HG02623 (cell line): ENCODE measurements around the gene WASHC3.
"Not testable (repeated sequence)": the region's sequence is repeated elsewhere in the genome, so short reads cannot be mapped to it uniquely, and the experiment has no call there.

Experiments used
- ATAC-seq: cut with Tn5 transposase; IDR thresholded peaks from one replicate; pipeline ENCODE4 v1.9.1; 2021; ENCODE audit warnings: moderate library complexity; ENCODE audit not compliant: unreplicated experiment

The WASHC3 gene

DNA sequence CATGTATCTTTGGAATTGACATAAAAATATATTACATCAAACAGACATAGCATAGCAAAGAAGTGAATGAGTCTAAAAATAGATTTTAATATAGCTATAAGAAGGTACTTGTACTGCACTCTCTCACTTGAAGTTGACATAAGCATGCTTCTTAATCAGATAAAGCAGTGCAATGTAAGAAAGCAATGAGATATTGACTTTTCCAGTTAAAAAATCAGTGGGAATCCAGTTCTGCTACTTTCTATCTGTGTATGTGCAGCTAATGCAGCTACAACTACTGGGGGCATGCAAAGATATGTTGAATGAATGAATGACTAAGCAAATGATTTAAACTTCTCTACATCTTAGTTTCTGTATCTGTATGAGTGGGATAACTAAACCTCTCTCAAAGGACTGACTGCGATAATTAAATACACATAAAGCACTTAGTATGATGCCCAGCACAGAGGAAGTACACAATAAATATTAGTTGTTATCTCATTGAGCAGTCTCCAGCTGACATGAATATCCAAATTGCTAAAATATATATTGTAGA, 10.3 kb downstream of the WASHC3 start:
- ATAC-seq, result no peak

DNA sequence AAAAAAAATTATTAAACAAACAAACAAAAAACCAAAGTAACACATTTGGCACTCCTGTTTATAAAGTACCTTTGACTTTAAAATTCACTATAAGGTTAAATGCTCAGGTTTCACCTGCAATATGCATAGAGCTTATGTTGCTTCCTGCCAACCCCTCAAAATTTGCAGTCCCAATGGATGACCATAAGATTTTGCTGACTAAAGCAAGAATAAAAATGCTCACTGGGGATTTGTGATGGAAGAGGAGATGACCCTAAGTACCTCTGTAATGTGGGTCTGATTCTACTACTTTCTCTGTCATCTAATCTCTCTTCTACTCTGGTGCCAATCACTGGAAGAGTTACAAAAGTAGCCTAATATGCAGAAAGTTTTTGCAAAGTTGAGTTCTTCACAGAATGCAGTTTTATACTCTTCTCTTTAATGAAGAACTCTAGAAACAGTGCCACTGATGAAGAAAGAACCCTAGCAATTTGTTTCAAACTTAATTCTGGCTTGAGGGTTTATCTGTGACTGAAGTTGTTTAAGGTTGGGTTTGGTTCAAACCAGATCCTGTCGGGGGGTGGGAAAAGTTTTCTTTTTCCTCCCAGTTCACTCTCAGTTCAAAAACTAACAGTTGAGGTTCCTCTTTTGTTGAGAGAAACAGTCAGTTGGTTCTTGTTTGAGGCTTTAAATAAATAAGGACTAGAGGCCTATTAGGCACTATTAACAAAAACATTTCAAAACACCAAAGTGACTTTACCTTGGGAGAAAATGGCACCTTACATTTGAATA, 10.9 kb downstream of the WASHC3 start:
- no peak for ATAC-seq

DNA sequence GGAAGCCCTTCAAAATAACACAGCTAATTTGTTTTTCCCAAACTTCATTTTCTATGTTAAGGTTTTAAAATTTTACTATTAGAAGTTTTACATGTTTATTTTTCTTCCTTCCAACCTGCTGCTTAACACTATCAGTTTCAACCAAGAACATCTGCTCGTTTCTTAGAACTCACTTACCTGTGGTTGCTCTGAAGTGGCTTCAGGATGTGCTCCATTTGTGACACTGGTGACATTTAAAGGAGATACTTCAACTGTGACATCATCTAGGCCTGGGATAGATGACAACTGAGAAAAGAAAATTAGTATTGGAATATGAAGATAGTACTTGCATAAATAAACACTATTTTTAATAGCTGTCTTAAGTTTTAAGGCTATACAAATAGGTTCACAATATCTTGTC, 17.9 kb downstream of the WASHC3 start:
- ATAC-seq, result peak; percentile 88

DNA sequence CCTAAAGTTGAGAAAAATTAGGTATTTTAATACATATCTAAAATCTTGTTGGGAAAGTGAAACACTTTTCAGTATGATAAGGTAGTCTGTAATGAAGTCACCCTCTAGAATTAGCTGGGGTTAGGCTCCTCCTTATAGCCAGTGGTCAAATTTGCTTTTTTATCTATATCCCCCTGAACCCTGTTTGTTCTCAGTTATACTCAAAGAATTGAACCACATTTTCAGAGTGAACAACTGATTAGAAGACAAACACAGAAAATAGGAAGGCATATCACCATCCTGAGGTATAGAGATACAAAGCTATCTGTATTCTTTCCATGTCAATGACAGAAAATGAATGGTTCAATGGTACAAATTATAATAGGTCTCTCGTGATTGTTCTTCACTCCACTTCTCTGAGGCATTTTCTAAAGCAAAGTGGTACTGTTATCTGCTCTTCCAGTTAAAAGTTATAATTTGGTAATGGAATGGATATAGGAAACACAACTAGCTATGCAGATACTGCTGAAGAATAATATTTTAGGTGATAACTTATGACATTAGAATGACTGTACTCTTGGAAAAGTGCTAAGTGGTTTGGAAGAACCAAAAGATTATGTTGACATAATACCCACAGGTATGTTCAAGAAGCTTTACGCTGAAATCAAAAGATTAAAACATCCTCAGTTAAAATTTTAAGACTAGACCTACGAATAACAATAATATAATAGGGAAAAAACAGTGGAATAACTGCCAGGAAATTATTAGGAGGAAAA, 27.6 kb downstream of the WASHC3 start:
- no peak for ATAC-seq

DNA sequence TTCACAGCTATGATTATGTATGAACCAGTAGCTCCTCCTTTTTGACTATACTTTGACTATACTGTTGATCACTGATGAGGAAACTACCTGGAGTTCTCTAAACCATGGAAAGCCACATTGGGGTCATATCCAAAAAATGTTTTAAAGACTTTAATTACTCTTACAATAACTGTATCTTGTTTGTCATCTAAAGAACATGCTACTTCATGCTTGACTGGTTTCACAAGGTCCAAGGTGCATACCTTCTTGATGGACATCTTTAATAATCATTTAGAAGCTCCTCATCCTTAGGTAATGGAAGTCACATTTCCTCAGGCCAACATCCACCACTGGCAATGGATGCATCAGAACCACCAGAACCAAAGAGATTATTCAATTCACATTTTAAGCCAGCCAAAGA, 29.9 kb downstream of the WASHC3 start:
- no peak for ATAC-seq

DNA sequence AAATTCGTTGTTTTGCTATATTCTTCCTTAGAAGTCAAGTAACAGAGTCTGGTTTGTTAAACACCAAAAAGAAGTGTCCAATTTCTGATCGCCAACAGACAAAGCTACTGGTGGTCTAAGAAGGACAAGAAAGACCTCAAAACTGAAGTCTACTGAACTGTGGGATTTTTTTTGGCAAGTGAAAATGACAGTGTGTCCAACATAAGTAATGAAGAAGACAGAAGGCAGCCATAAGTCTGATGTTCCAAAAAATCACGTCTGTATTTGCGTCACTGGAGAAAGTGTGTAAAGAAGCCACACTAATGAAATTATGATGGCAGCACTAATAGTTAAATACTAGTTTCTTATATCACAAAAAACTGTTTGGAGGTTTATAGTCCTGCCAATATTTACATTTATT, 32.6 kb downstream of the WASHC3 start:
- no peak for ATAC-seq

DNA sequence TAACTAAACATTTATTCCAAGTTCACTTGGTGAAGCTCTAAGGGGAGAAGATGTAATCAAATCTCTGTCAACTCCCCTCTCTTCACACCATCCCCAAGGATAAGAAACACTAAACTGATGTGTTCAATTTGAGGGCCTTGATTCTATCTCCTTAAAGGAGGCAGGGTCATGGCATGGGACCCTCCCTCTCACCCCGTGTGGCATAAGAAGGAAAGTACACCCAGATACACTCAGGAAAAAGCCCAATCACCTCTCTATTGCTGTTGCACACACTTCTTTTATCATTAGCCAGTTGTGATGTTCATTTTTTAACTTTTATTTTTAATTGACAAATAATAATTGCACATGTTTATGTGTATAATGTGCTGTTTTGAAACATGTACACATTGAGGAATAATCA, 35.1 kb downstream of the WASHC3 start:
- no peak for ATAC-seq

DNA sequence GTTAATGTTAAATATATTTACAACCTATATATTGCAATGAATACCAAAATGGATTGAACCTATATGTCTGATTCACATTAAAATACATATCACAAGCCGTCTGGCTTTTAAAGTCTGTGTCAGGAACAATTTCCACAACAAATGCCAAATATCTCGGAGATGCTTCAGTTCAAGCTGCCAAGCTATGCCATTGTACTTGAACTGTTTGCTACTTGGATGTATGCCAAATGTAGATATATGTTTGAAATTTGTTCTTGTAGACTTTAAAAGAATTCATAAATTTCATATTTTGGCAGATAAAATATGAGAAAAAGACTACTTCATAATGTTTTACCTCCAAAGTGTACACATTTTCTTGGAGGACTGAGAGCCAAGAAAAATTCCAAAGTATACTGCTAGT, 37.0 kb downstream of the WASHC3 start:
- no peak for ATAC-seq

DNA sequence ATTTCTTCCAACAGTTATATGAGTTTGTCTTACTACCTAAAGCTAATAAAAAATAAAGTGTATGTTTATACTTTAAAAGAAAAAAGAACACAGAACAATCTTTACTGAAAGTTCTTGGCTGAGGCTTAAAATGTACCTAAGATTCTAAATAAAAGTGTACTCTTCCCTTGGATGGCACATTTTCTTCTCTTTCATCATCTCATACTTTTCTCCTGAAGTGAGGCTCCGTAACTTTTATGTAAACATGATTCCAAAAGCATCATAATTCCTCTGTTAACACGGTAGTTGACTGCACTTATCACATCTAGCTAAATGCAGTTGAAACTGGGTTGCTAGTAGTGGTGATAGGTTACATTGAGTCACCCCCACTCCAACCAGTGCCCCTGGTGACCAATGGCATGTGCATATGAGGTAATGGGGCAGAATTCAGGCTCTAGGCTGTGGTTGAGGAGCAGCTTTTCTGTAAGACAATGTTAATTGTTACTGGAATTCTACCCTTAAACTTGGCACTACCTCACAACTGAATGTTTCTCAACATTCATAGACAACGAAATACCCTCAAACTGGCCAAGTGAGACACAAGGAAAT, 38.4 kb downstream of the WASHC3 start:
- ATAC-seq, result no peak

DNA sequence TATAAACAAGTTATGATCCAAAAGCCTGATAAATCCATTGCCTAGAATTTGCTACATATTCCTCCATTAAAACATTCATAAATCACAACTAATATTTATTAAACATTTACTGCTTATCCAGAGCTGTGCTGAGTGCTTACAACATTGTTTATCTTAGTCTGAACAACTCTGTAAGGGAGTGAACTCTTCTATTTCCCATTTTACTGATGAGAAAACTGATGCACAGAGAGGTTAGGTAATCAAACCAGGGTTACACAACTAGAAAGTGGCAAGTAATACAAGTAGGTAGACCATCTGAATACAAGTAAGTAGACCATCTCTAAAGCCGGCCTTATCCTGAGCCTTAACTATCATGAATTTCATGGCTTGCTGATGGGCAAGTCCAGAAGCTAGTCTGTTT, 39.5 kb downstream of the WASHC3 start:
- no peak for ATAC-seq

DNA sequence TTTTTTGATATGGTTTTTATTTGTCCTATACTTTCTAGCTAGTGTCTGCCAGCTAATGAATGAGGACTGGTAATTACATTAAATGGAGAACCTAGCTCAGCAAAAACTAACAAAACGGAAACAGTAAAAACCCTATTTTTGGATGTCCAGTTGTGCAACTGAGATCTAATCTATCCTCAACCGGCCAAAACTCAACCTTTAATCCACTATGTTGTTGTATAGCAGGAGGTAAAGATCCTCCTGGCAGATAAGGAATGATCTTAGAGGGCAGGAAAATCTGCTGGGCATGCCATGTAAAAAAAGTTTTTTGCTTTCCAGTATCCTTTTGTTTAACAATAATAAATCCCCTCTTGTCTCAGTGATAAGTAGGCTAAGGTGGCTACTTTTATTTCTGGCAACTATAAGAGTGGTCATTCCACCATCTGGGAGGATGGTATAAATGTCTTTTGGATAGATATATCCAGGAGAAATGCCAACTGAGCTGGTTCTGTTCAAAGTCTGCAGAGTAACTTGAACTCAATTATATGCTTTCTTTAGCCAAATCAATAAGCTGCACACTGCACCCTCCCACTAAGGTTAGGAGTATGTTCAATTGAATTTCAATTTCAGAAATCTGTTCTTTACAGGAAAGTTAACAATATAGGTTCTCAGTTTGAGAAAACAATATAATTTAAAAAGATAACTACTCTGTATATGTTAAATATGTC, 40.1 kb downstream of the WASHC3 start:
- ATAC-seq, result no peak

DNA sequence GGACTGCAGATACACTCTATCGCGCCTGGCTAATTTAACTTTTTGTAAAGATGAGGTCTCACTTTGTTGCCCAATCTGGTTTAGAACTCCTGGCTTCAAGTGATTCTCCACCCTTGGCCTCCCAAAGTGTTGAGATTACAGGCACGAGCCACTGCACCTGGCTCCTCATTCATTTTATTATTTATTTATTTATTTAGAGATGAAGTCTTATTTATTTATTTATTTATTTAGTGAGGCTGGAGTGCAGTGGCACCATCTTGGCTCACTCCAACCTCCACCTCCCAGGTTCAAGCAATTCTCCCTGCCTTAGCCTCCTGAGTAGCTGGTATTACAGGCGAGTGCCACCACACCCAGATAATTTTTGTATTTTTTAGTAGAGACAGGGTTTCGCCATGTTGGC, 43.2 kb downstream of the WASHC3 start:
- ATAC-seq, result not testable (repeated sequence)

DNA sequence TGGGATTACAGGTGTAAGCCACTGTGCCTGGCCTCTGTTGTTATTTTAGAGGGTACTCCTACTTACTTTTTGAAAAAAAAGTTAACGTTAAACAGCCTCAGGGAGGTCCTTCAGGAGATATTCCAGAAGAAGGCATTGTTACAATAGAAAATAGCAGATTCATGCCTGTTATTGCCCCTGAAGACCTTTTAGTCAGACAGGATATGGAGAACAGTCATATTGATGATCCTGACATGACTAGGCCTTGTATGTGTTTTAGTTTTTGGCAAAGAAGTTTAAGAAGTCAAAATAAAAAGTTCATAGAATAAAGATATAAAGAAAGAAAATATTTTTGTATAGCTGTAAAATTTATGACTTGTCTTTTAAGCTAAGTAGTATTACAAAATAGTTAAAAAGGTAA, 45.3 kb downstream of the WASHC3 start:
- ATAC-seq, result no peak

DNA sequence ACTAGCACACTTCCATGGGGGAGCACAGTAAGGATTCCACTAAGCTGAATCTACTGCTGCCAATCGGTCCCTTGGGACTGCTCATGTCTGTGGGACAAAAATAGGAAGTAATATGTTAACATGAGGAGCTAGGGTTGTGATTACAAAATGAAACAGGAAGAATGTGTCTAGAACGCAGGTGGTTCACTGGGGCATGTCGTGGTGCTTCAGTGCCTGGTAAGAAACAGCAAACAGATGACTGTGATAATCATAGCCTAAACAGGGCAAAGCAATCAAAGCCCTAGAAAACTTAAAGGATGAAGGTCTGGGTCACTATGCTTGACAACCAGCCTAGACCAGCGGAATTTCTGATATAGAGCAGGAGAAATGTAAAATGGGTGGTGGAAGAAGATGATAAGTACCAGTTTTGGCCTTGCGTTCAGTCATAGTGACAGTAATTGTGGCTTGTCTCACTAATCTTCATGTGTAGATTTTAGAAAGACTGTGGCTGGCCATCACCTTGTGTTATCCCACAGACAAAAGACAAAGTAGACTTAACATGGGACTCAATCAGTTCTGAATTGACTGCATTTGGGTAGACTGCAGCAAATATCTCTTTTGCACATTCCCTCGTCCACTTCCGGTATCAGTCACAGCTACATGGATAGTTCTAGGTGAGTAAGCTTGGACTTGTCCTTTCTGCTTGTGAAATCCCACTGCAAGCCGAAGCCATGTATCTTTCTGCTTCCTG, 51.4 kb downstream of the WASHC3 start:
- peak; percentile 89 for ATAC-seq

DNA sequence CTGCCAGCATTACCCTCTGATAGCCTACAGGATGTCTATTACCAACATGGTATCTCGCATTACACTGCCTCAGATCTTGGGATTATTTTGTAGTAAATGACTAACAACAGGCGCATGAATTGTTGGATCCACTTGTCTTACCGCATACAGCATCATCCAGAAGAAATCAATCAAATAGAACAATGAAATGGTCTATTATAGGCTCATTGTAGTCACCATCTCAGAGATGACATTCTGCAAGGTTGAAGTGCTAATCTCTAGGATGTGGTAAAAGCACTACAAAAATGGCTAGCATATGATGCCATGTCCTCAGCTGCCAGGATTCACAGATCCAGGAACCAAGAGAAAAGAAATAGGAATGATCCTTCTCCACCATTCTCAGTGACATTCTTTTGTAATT, 52.0 kb downstream of the WASHC3 start:
- no peak for ATAC-seq

DNA sequence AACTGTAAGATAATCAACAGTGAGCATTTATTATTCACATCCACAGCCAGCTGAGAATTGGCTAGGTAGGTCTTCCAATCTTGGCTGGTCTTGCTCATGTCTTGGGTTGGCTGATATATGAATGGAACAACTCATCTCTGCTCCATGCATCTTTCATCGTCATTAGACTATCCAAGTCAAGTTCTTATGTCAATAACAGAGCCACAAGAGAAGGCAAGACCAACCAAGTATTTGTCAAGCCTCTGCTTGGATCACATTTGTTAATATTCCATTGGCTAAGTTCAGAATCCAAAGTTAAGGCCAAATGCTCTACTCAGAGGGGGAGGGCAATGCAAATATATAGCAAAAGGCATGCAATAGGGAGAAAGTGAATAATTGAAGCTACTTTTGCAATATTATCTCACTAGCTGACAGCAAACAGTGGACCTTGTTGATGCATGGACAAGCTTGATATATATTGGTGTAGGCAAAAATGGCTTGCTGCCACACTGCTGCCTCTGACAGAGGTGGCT, 53.1 kb downstream of the WASHC3 start:
- ATAC-seq, result no peak

DNA sequence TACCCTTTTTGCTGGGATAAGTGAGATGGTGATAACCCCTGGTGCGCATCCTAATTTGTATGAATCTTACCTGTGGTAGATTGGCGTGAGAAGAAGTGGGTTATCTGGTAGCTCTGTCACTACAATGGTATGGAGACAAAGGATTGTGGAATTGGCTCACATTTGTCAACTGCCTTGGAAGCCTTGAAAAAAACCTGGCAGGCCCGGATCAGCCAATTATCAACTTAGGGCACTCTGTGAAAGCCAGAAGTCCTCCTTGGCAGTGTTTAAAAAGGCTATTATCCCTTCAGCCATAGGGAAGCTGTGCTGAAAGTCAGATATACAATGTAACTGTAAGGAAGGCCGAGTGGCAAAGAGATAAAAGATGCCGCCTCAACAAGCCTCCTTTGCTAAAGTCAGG, 56.5 kb downstream of the WASHC3 start:
- ATAC-seq, result no peak

DNA sequence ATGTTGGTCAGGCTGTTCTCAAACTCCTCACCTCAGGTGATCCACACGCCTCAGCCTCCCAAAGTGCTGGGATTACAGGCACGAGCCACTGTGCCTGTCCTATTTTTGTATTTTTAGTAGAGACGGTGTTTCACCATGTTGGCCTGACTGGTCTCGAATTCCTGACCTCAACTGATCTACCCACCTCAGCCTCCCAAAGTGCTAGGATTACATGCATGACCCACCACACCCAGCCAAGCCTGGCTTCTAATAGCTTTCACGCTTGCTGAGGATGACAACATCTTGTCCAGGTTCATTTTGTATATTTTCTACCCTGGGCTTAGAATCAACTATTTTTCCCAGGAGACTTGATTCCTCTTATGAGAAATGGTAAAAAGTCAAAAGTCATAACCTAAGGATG, 64.7 kb downstream of the WASHC3 start:
- no peak for ATAC-seq

DNA sequence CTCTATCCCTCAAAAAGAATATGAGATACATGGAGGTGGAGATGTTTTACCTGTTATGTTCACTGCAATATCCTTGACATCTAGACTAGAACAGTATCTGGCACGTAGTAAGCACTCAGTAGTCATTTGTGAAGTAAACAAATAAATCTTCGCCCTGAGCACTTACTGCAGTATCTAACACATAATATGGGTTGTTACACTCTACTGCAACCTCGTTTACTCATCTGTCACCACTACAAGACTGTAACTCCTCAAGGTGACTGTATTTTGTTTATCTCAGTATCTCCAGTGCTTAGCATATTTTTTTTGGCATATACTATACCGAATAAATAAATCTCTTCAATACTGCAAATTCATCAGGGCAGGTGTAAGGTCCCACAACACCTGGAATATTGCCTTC, 66.1 kb downstream of the WASHC3 start:
- no peak for ATAC-seq

DNA sequence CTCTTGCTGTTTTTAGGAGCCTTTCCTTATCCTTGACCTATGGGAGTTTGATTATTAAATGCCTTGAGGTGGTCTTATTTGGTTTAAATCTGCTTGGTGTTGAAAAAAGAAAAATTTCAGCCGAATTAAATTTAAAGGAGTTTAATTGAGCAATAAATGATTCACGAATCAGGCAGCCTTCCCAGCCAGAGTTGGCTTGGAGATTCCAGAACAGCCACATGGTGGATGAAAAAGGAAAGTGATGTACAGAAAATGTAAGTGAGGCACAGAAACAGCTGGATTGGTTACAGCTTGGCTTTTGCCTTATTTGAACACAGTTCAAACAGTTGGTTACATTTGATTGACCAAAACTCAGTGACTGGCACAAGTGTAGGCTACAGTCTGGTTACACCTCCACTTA, 69.7 kb downstream of the WASHC3 start:
- ATAC-seq, result no peak
